ENCODE measurements around the gene MAPK7.

The MAPK7 gene

GRCh38 chr17:19383681-19384470, 5.6 kb downstream of the MAPK7 start:
- FAIRE-seq (no peak), DNase-seq (ENCODE audit: insufficient read length, low spot score) (no peak)

GRCh38 chr17:19384723-19385391, 6.6 kb downstream of the MAPK7 start:
- DNase-seq (ENCODE audit: insufficient read length, low spot score) (no peak), FAIRE-seq (no peak)
- TF ChIP-seq POU2F2 (IDR thresholded peaks at IDR 0.05; ENCODE audit: low read depth, low read length) (no peak), SPI1 (IDR thresholded peaks at IDR 0.05; ENCODE audit: low read depth, low read length) (no peak), POLR2A (IDR thresholded peaks at IDR 0.05; ENCODE audit: low read depth, low read length) (no peak), TAF1 (IDR thresholded peaks at IDR 0.05; ENCODE audit: low read depth, low read length) (no peak), PAX5 (IDR thresholded peaks at IDR 0.05; ENCODE audit: insufficient read depth, low read length, severe bottlenecking) (no peak), POLR2AphosphoS5 (IDR thresholded peaks at IDR 0.05; ENCODE audit: low read depth, low read length) (no peak)

More at GRCh38 chr17:19383681-19384470, 5.6 kb downstream of the MAPK7 start:
- TF ChIP-seq POU2F2 (IDR thresholded peaks at IDR 0.05; ENCODE audit: low read depth, low read length) = no peak
- TF ChIP-seq POLR2AphosphoS5 (IDR thresholded peaks at IDR 0.05; ENCODE audit: low read depth, low read length) = no peak
- TF ChIP-seq PAX5 (IDR thresholded peaks at IDR 0.05; ENCODE audit: insufficient read depth, low read length, severe bottlenecking) = no peak
- no peak for TF ChIP-seq TAF1 (IDR thresholded peaks at IDR 0.05; ENCODE audit: low read depth, low read length)

- TF ChIP-seq TAF1 (IDR thresholded peaks at IDR 0.05; ENCODE audit: low read depth, low read length) (no peak), SPI1 (IDR thresholded peaks at IDR 0.05; ENCODE audit: low read depth, low read length) (no peak), POLR2AphosphoS5 (IDR thresholded peaks at IDR 0.05; ENCODE audit: low read depth, low read length) (no peak), POU2F2 (IDR thresholded peaks at IDR 0.05; ENCODE audit: low read depth, low read length) (no peak), PAX5 (IDR thresholded peaks at IDR 0.05; ENCODE audit: insufficient read depth, low read length, severe bottlenecking) (no peak), POLR2A (IDR thresholded peaks at IDR 0.05; ENCODE audit: low read depth, low read length) (no peak)
- DNase-seq (ENCODE audit: insufficient read length, low spot score) (no peak), FAIRE-seq (no peak)
These were observed 7.3 kb downstream of the MAPK7 start for GRCh38 chr17:19385521-19385983.

- TF ChIP-seq TAF1 (IDR thresholded peaks at IDR 0.05; ENCODE audit: low read depth, low read length) (no peak), POLR2AphosphoS5 (IDR thresholded peaks at IDR 0.05; ENCODE audit: low read depth, low read length) (no peak), POU2F2 (IDR thresholded peaks at IDR 0.05; ENCODE audit: low read depth, low read length) (no peak), POLR2A (IDR thresholded peaks at IDR 0.05; ENCODE audit: low read depth, low read length) (no peak), SPI1 (IDR thresholded peaks at IDR 0.05; ENCODE audit: low read depth, low read length) (no peak), PAX5 (IDR thresholded peaks at IDR 0.05; ENCODE audit: insufficient read depth, low read length, severe bottlenecking) (no peak)
- DNase-seq (ENCODE audit: insufficient read length, low spot score) = no peak
- no peak for FAIRE-seq
These were observed 8.0 kb downstream of the MAPK7 start for GRCh38 chr17:19386051-19386929.

GRCh38 chr17:19386974-19387920, 8.9 kb downstream of the MAPK7 start, which contains the start of gene MFAP4:
Gene MFAP4 (minus strand): TSS chr17:19387190. CDS start chr17:19387155, 35 bp downstream.
- no peak for TF ChIP-seq POU2F2 (IDR thresholded peaks at IDR 0.05; ENCODE audit: low read depth, low read length)
- TF ChIP-seq TAF1 (IDR thresholded peaks at IDR 0.05; ENCODE audit: low read depth, low read length) = no peak
- no peak for TF ChIP-seq PAX5 (IDR thresholded peaks at IDR 0.05; ENCODE audit: insufficient read depth, low read length, severe bottlenecking)
- TF ChIP-seq SPI1 (IDR thresholded peaks at IDR 0.05; ENCODE audit: low read depth, low read length) = no peak
- no peak for TF ChIP-seq POLR2AphosphoS5 (IDR thresholded peaks at IDR 0.05; ENCODE audit: low read depth, low read length)
- no peak for TF ChIP-seq POLR2A (IDR thresholded peaks at IDR 0.05; ENCODE audit: low read depth, low read length)
- FAIRE-seq (no peak), DNase-seq (ENCODE audit: insufficient read length, low spot score) (no peak)

- no peak for DNase-seq (ENCODE audit: insufficient read length, low spot score)
- no peak for FAIRE-seq
- TF ChIP-seq TAF1 (IDR thresholded peaks at IDR 0.05; ENCODE audit: low read depth, low read length) = no peak
- TF ChIP-seq PAX5 (IDR thresholded peaks at IDR 0.05; ENCODE audit: insufficient read depth, low read length, severe bottlenecking) = no peak
- TF ChIP-seq POU2F2 (IDR thresholded peaks at IDR 0.05; ENCODE audit: low read depth, low read length) = no peak
- TF ChIP-seq SPI1 (IDR thresholded peaks at IDR 0.05; ENCODE audit: low read depth, low read length) = no peak
- no peak for TF ChIP-seq POLR2AphosphoS5 (IDR thresholded peaks at IDR 0.05; ENCODE audit: low read depth, low read length)
- TF ChIP-seq POLR2A (IDR thresholded peaks at IDR 0.05; ENCODE audit: low read depth, low read length) = no peak
These were observed 9.7 kb downstream of the MAPK7 start for GRCh38 chr17:19387921-19388521.

- DNase-seq (ENCODE audit: insufficient read length, low spot score) (no peak), FAIRE-seq (no peak)
- TF ChIP-seq POLR2AphosphoS5 (IDR thresholded peaks at IDR 0.05; ENCODE audit: low read depth, low read length) = no peak
These were observed 10.8 kb downstream of the MAPK7 start for GRCh38 chr17:19388791-19389785.

Data from GM12891 (cell line).